ENCODE measurements around the gene GVQW3. TPM values are rescaled to one million over a fixed set of nuclear protein-coding genes. Genes with fewer than 3 reads are reported as not detected.
A peak's percentile ranks its signal among the peaks of the same experiment; 100 is the strongest.

The GVQW3 gene
- total RNA-seq, 1 experiment from 2014 or later: 1.8 TPM

DNA sequence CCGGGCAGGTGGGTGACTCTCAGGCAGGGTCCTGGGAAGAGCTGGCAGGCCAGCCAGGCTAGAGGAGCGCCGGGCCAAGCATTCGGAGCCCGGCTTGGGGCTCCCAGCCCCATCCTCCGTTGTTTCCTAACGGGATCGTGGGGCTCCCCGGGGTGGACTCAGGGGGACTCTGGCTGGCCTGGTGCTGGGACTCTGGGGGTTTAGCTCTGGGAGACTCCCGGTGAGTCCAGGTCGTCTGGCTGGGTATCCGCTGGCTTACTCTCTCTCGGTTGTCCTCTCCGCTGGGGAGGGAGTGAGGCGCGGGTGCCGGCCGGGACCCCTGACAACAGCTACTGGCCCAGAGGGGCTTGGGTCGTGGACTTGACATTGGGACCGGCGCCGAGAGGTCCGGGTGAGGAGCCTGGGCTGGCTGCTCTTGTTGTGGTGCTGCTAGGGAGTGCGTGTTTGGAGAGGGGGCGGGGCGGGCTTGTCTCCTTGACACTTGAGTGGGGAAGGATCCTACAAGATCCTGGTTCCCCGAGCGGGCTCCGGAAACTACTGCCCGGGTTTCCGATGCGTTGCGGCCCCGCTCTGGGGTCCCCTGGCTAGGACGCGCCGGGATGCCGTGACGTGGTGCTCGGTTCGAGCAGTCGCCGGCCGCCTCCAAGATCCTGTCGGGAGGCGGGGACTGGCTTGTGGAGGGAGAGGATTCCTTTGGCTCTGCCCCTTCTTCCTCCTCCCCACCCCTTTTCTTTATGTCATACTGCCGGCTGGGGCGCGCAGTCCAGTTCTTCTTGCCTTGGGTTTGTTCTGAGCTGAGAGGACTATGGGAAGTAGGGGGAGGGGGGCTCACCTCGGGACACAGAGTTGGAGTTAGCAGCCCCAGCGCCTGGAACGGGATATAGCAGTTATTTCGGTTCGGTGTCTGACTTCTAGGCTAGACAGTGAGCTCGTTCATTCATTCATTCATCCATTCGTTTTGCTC lies 64.3 kb downstream of the GVQW3 start:
- peak; percentile 94 for DNase-seq (ENCODE audit: low spot score)

DNA sequence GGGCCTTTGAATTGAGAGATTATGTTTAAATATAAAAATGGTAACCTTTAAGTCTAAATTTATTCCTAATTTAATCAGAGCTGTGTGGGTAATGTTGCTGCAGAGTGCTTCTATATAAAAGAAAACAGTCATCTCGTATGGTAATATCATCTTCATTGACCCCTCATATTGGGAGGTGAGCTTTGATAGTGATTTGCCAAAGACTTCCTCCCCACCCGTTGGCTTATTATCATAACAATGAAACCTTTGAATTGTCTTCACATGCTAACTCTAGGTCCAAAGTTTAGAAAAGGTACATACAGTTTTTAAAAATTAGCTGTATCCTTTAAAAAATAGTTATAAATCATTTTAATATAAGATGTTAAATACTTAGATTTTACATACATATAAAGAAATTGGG lies 67.4 kb downstream of the GVQW3 start:
- DNase-seq (ENCODE audit: low spot score): no peak

DNA sequence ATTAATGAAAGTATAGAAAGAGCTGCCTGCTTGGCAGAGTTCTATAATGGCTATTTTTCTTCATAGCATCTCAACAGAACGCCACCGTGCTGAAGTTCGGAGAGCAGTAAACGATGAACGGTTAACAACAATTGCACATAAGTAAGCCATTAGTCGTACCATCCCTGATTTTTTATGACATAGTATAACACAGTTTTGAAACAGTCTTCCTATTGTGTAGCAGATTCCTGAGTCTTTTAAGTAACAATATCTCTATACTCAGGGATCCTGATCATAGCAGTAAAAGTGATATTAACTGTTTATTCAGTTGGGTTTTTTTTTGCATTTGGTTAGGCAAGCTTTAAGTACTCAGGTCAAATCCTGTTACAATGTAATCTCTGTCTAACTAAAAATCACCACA lies 72.1 kb downstream of the GVQW3 start:
- no peak for DNase-seq (ENCODE audit: low spot score)

DNA sequence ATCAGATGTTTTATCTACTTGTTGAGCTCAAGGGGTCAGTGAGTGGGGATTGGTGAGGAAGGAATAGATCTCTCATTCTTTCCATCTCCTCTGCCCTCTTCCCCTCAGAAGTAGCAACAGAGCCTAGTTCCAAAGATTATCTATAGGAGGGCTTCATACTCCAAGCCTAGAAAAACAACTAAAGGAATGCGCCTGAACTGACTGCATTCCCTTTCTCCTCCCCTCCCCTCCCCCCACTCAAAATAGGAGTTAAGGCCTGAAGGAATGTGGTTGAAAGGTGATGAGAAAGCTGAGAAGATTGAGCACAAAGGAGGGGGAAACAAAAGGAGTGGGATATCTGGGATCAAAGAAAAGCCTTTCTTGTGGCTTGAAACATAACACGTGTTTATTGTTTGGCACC lies 74.2 kb downstream of the GVQW3 start:
- DNase-seq (ENCODE audit: low spot score): no peak

DNA sequence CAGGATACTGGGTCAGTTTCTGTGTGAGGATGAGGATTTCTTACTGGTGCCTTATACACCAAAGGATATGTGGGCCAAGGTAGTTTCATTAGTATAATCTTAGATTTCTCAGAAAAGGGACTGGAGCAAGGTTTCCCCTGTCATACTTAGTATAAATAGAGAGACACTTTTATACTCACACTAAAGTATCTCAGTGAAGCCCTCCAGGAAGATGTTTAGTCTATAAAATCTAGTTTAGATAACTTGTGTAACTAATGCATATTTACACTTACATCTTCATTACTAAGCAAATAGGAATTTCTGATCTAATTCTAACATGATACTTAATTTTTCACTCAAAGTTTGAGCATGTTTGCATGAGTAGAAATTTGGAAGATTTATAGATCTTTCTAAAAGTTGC lies 74.8 kb downstream of the GVQW3 start:
- DNase-seq (ENCODE audit: low spot score): no peak

DNA sequence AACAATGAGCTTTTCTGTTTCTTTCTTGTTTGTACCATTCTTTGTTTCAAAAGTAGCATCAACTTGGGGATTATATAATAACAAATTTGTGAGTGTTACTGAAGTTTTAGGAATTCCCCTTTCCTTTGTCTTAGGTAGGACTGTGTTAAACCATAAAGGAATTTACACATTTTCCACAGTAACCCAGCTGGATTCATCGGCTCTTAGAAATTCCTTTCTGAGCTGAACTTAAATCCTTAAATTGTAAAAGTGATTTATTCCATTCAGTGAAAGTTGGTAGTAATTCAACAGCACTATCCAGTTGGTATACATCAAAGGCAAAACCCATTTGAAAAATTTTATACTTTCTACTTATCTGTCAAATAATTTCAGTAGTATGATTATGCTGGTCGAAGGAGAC lies 75.4 kb downstream of the GVQW3 start:
- DNase-seq (ENCODE audit: low spot score): no peak

Small RNAs within 50 kb of the gene (small RNA-seq; reads per million reads assigned to genes)
- not detected for gene RF00019

Other genes starting within 250 kb of the GVQW3 start
- 67.7 and 78.8 TPM in 2 replicates for gene WNT11, start 174.8 kb upstream of the GVQW3 start, total RNA-seq (2014; rRNA removed; shearing (Covaris generic))
- gene THAP12, start 191 bp upstream of the GVQW3 start, total RNA-seq (2014; rRNA removed; shearing (Covaris generic)): 27.4 and 33.0 TPM in 2 replicates
- 19.1 and 30.7 TPM in 2 replicates for gene EMSY, start 63.7 kb downstream of the GVQW3 start, total RNA-seq (2014; rRNA removed; shearing (Covaris generic))